Body of pancreas (tissue), 4 donors: Measurements from ENCODE around the gene DYNC1I1. TPM values are rescaled to one million over a fixed set of nuclear protein-coding genes. Genes with fewer than 3 reads are reported as not detected.
A peak's percentile ranks its signal among the peaks of the same experiment; 100 is the strongest.

Experiments
- ATAC-seq: fragments of 150-250 bp; one replicate; pipeline ENCODE4 v1.9.1; 2016
- DNase-seq, 4 donors: peaks; one replicate each; pipeline ENCODE4 v3.0.0-alpha.2; 2019
- H3K27ac ChIP-seq, 4 donors: fragments of 200-600 bp; sonication (generic); 1 replicate in 3 of 4; 2 replicates in 1 of 4; pipeline versions ENCODE4 v1.5.1 to v1.6.1; 2016 to 2019; ENCODE audit warnings: mild to moderate bottlenecking in 1 of 4, mixed read lengths in 1 of 4, moderate library complexity in 1 of 4
- H3K27me3 ChIP-seq, 2 donors: fragments of 200-600 bp; sonication (generic); one replicate each; pipeline ENCODE4 v1.6.0; 2016; ENCODE audit warnings: mild to moderate bottlenecking in 1 of 2
- H3K36me3 ChIP-seq, 2 donors: fragments of 200-600 bp; sonication (generic); replicated peaks in 1 of 2; 2 replicates each; pipeline ENCODE4 v1.5.1; 2016; ENCODE audit warnings: low read depth in 2 of 2; ENCODE audit not compliant: insufficient read depth in 1 of 2
- H3K4me1 ChIP-seq: fragments of 200-600 bp; sonication (generic); one replicate; pipeline ENCODE4 v1.6.0; 2016
- H3K4me3 ChIP-seq, 2 donors: fragments of 200-600 bp; sonication (generic); 1 replicate in 1 of 2; 2 replicates in 1 of 2; pipeline ENCODE4 v1.5.1; 2016 to 2019
- H3K9me3 ChIP-seq, 3 donors: fragments of 200-600 bp; sonication (generic); 1 replicate in 2 of 3; 2 replicates in 1 of 3; pipeline ENCODE4 v1.5.1; 2016
- CTCF ChIP-seq, 7 experiments: fragments of 450-650 bp in 4 of 7; fragments of 200-600 bp in 3 of 7; sonication (generic) in 3 of 7; IDR thresholded peaks; one replicate each; pipeline ENCODE4 v1.5.1; 2016 to 2019; ENCODE audit warnings: antibody characterized with exemption in 7 of 7
- POLR2A ChIP-seq, 3 donors: fragments of 450-650 bp; IDR thresholded peaks; one replicate each; pipeline ENCODE4 v1.6.1; 2016; ENCODE audit warnings: antibody characterized with exemption in 3 of 3, mild to moderate bottlenecking in 2 of 3
- WGBS, 2 donors: methylation state at CpG; one replicate each; pipeline ENCODE4 v1.1.5; 2017; 5-methylcytosine and 5-hydroxymethylcytosine counted together
- intact Hi-C: fragments of 100-400 bp; cut with DNase I; formaldehyde crosslinking; loops from one replicate; pipeline ENCODE4 v1.15.1; 2023
- total RNA-seq, 2 donors: library from RNA; depleted of rRNA; stranded (reverse); fragments of >200 nt; gene quantifications; one replicate each; pipeline ENCODE4 v1.1.0, GENCODE V29; 2016

DYNC1I1 gene
- total RNA-seq, 2 donors from 2014 or later, result 1.3 to 4.2 TPM

DNA sequence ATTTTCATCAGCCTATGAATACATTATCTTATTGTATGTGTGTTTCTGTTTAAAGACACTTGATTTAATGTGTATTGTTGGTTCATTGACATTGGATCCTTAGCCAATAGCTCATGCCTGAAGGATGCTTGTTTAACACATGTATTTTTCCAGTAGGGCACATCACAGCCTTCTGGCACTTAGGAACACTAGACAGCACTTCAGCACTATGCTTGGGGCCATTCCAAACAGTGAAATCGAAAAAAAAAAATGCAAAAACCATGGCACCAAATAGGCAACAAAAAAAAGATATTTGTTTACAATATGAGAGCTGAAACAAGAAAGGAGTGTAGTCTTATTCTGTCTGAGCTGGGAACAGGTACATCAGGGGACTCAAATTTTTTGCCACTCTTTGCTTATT, 286.7 kb downstream of the DYNC1I1 start:
- DNase-seq (no peak), ATAC-seq (no peak)
- H3K36me3 ChIP-seq, result no peaks in the 10 kb centered on the region
- intact Hi-C loops, result no loop called here
- H3K9me3 ChIP-seq, result no peaks in the 10 kb centered on the region
- no peak overlapping the region for H3K27ac ChIP-seq
- no peaks in the 10 kb centered on the region for H3K4me1 ChIP-seq
- 26 to 30% methylated on average over 1 of the region's 1 CpG for WGBS, 2 donors
- H3K4me3 ChIP-seq, result no peak overlapping the region
- no peaks in the 10 kb centered on the region for H3K27me3 ChIP-seq
- no peak for TF ChIP-seq CTCF (IDR thresholded peaks at IDR 0.05)
- no peak for TF ChIP-seq POLR2A (IDR thresholded peaks at IDR 0.05)

- H3K4me1 ChIP-seq, result no peaks in the 10 kb centered on the region
- WGBS, 2 donors, result 50 to 74% methylated on average over 7 of the region's 7 CpGs
- H3K27ac ChIP-seq, result no peak overlapping the region
- DNase-seq (no peak), ATAC-seq (no peak)
- H3K27me3 ChIP-seq, result no peaks in the 10 kb centered on the region
- TF ChIP-seq CTCF (IDR thresholded peaks at IDR 0.05) (no peak), POLR2A (IDR thresholded peaks at IDR 0.05) (no peak)
- intact Hi-C loops, result no loop called here
- no peaks in the 10 kb centered on the region for H3K9me3 ChIP-seq
- no peaks in the 10 kb centered on the region for H3K36me3 ChIP-seq
- H3K4me3 ChIP-seq, result no peak overlapping the region
Observed at GRCh38 chr7:96061009-96061408, 288.7 kb downstream of the DYNC1I1 start.

GRCh38 chr7:96061844-96062243, 289.5 kb downstream of the DYNC1I1 start:
- Histone ChIP-seq H3K27ac (no peak overlapping the region), H3K36me3 (no peaks in the 10 kb centered on the region), H3K4me1 (no peaks in the 10 kb centered on the region), H3K9me3 (no peaks in the 10 kb centered on the region), H3K4me3 (no peak overlapping the region), H3K27me3 (no peaks in the 10 kb centered on the region)
- TF ChIP-seq POLR2A (IDR thresholded peaks at IDR 0.05) (no peak), CTCF (IDR thresholded peaks at IDR 0.05) (no peak)
- intact Hi-C loops, result no loop called here
- DNase-seq (peak in 1 of 4 donors; percentile 16), ATAC-seq (no peak)
- WGBS, 2 donors, result 38 to 42% methylated on average over 4 of the region's 4 CpGs

DNA sequence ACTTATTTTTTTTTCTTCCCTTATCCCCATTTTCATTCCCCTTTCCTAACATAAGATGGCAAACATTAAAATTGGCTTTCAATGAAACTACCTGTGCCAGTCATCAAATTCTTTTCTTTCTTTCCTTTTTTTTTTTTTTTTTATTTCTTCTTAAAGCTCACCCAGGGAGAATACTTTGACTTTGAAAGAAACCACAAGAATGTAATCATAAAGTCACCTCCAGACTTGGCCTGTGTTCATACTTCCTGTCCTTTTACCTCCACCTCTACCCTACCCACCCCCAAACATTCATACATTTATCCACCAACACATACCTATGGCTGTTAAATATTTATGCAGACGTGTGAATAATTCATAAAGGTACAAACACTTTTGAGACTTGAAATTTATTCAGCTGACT, 295.0 kb downstream of the DYNC1I1 start:
- TF ChIP-seq CTCF (IDR thresholded peaks at IDR 0.05), result no peak
- TF ChIP-seq POLR2A (IDR thresholded peaks at IDR 0.05), result no peak
- intact Hi-C loops, result no loop called here
- DNase-seq (no peak), ATAC-seq (no peak)
- Histone ChIP-seq H3K27ac (no peak overlapping the region), H3K4me1 (no peaks in the 10 kb centered on the region), H3K9me3 (no peaks in the 10 kb centered on the region), H3K27me3 (no peaks in the 10 kb centered on the region), H3K36me3 (no peaks in the 10 kb centered on the region), H3K4me3 (no peak overlapping the region)
- WGBS, 2 donors, result 34 to 46% methylated on average over 1 of the region's 1 CpG

DNA sequence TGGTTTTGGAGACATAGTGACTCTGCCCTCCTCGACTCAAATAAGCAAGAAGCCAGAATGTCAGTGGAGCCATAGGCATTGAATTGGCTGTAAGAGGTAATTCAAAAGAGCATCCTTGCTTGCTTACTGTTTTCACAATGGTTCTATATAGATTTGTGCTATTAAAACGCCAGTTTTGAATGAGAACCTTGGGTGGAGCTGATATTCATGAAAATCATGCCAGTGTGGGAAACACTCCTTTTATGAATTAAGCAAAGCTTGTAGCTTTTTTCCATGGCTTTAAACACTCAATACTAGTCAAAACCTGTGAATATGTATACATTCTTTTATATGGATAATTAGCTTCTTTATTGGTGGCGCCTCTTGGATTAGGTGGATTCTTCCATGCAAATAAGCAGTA, 297.0 kb downstream of the DYNC1I1 start:
- H3K4me1 ChIP-seq, result no peaks in the 10 kb centered on the region
- no peak overlapping the region for H3K4me3 ChIP-seq
- TF ChIP-seq CTCF (IDR thresholded peaks at IDR 0.05) (no peak), POLR2A (IDR thresholded peaks at IDR 0.05) (no peak)
- H3K36me3 ChIP-seq, result no peaks in the 10 kb centered on the region
- intact Hi-C loops, result no loop called here
- ATAC-seq, result no peak
- 64 to 71% methylated on average over 3 of the region's 3 CpGs for WGBS, 2 donors
- no peaks in the 10 kb centered on the region for H3K9me3 ChIP-seq
- H3K27ac ChIP-seq, result no peak overlapping the region
- no peaks in the 10 kb centered on the region for H3K27me3 ChIP-seq
- no peak for DNase-seq
